ENCODE data around the gene HS3ST5.

DNA sequence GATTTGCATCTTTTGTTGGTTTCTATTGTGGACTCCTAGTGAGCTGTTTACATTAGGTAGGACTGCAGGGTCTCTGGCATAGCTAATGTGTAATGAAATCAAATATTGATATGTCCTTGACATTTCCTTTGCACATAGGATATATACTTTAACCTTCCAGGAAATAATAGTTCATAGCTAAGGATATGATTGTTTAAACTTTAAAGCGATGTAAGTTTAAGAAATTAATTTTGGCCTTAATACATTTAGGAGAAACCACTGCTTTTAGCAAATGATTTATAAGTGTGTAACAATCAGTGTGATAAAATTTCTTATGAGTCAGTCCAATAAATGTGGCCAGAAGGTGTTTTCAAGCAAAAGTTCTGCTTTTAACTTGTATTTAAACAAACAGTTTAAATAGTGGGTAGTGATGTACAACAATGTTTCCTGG is 171.8 kb downstream of the HS3ST5 start:
- TF ChIP-seq, protein P1, sequence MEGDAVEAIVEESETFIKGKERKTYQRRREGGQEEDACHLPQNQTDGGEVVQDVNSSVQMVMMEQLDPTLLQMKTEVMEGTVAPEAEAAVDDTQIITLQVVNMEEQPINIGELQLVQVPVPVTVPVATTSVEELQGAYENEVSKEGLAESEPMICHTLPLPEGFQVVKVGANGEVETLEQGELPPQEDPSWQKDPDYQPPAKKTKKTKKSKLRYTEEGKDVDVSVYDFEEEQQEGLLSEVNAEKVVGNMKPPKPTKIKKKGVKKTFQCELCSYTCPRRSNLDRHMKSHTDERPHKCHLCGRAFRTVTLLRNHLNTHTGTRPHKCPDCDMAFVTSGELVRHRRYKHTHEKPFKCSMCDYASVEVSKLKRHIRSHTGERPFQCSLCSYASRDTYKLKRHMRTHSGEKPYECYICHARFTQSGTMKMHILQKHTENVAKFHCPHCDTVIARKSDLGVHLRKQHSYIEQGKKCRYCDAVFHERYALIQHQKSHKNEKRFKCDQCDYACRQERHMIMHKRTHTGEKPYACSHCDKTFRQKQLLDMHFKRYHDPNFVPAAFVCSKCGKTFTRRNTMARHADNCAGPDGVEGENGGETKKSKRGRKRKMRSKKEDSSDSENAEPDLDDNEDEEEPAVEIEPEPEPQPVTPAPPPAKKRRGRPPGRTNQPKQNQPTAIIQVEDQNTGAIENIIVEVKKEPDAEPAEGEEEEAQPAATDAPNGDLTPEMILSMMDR (optimal IDR thresholded peaks at IDR 0.05 in 1 of 3, IDR thresholded peaks at IDR 0.05 in 1 of 3, conservative IDR thresholded peaks at IDR 0.05 in 1 of 3; ENCODE audit: extremely low read depth in 1 of 3, insufficient read depth in 2 of 3, low read length in 3 of 3) = no peak
- TF ChIP-seq EZH2 (IDR thresholded peaks at IDR 0.05; ENCODE audit: low read length) = no peak
